Ovary (tissue), 9 donors: ENCODE data around the gene VPS16. TPM values are rescaled to one million over a fixed set of nuclear protein-coding genes. Genes with fewer than 3 reads are reported as not detected.

Source experiments
- DNase-seq, 5 donors: peaks; one replicate each; pipeline ENCODE4 v3.0.0-alpha.2; 2019 to 2020
- H3K27ac ChIP-seq, 2 donors: fragments of 200-600 bp; one replicate each; pipeline versions ENCODE4 v1.5.1 to v1.8.0; 2019 to 2022
- H3K27me3 ChIP-seq: fragments of 200-600 bp; one replicate; pipeline ENCODE4 v1.8.0; 2022
- H3K36me3 ChIP-seq: fragments of 200-600 bp; sonication (generic); one replicate; pipeline ENCODE4 v1.5.1; 2019
- H3K4me1 ChIP-seq: one replicate; pipeline ENCODE4 v1.8.1; 2013; ENCODE audit warnings: mild to moderate bottlenecking, moderate library complexity; ENCODE audit not compliant: insufficient read depth
- H3K4me3 ChIP-seq: fragments of 200-600 bp; sonication (generic); one replicate; pipeline ENCODE4 v1.5.1; 2017
- H3K9me3 ChIP-seq, 2 donors: fragments of 200-600 bp in 1 of 2; sonication (generic) in 1 of 2; one replicate each; pipeline versions ENCODE4 v1.5.1 to v1.8.1; 2013 to 2019; ENCODE audit warnings: mild to moderate bottlenecking in 1 of 2, moderate library complexity in 1 of 2
- EP300 ChIP-seq: sonication (generic); formaldehyde crosslinking; IDR thresholded peaks from one replicate; pipeline ENCODE4 v1.6.1; 2017; ENCODE audit warnings: antibody characterized with exemption
- POLR2A ChIP-seq: fragments of 450-650 bp; IDR thresholded peaks from one replicate; pipeline ENCODE4 v1.6.1; 2017; ENCODE audit warnings: antibody characterized with exemption, mild to moderate bottlenecking, moderate library complexity
- WGBS, 3 donors: extraction: QIAGEN DNeasy Blood & Tissue Kit in 1 of 3; methylation state at CpG; one replicate each; pipeline versions ENCODE4 v1.1.5 to v1.1.7; 2013 to 2017; 5-methylcytosine and 5-hydroxymethylcytosine counted together
- intact Hi-C, 4 donors: fragments of 100-400 bp; cut with DNase I; formaldehyde crosslinking; loops; one replicate each; pipeline versions ENCODE4 v1.11.0 to v1.15.1; 2022 to 2023
- polyA plus RNA-seq, 2 donors: library from polyadenylated mRNA; stranded (reverse); fragments of 200-250 nt in 1 of 2; fragments of 350-450 nt in 1 of 2; fragmentation: Illumina TruSeq in 1 of 2; extraction: RNeasy Lipid Tissue Mini Kit (QIAGEN cat#74804) in 1 of 2; gene quantifications; one replicate each; pipeline ENCODE4 v1.2.3, GENCODE V29; 2013 to 2014
- total RNA-seq, 7 donors: library from RNA; depleted of rRNA in 2 of 7; stranded (reverse); fragments of >200 nt in 2 of 7; fragmentation: NEBNext Ultra II Directional in 3 of 7; extraction: Animal tissue kit (Norgen Biotek cat#: 25700) in 3 of 7; gene quantifications; one replicate each; pipeline versions ENCODE4 v1.1.0 to v1.2.4, GENCODE V29; 2016 to 2023
- TF ChIP-seq, protein P1 (sequence below), 3 donors: fragments of 450-650 bp in 2 of 3; fragments of 200-600 bp in 1 of 3; IDR thresholded peaks; one replicate each; pipeline versions ENCODE4 v1.5.1 to v1.8.0; 2016 to 2022; ENCODE audit warnings: antibody characterized with exemption in 3 of 3, mild to moderate bottlenecking in 1 of 3
- donor health status: DM: no; HTN: no; CAD: no; lungs with moderate emphysema.
- donor health status: DM: no; HTN: no; CAD: no.
- donor health status: Bipolar disorder and iron deficiency.
- donor health status: DM: yes; HTN: yes; CAD: no.
- donor health status: DM: no; HTN: no; CAD: no.
- donor health status: DM: yes; HTN: yes; CAD: no.

VPS16 gene
- total and polyA plus RNA-seq, 9 donors = 15.6 to 44.1 (median 31.0) TPM

DNA sequence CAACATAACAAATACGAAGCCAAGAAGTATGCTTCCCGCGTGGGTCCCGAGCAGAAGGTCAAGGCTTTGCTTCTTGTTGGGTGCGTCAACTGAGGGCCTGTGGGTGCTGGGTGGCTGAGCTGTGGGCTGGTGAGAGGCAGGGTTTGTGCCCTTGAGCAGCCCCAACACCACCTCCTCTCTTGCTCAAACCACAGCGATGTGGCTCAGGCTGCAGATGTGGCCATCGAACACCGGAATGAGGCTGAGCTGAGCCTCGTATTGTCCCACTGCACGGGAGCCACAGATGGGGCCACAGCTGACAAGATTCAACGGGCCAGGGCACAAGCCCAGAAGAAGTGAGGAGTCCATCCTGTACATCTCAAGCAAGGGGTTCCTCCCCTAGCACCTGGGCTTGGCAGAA lies 25.7 kb downstream of the VPS16 start:
- no peaks in the 10 kb centered on the region for H3K9me3 ChIP-seq
- no peaks in the 10 kb centered on the region for H3K36me3 ChIP-seq
- H3K4me1 ChIP-seq = no peaks in the 10 kb centered on the region
- no peaks in the 10 kb centered on the region for H3K27me3 ChIP-seq
- no peak for DNase-seq
- intact Hi-C loops = no loop called here
- TF ChIP-seq, protein P1, sequence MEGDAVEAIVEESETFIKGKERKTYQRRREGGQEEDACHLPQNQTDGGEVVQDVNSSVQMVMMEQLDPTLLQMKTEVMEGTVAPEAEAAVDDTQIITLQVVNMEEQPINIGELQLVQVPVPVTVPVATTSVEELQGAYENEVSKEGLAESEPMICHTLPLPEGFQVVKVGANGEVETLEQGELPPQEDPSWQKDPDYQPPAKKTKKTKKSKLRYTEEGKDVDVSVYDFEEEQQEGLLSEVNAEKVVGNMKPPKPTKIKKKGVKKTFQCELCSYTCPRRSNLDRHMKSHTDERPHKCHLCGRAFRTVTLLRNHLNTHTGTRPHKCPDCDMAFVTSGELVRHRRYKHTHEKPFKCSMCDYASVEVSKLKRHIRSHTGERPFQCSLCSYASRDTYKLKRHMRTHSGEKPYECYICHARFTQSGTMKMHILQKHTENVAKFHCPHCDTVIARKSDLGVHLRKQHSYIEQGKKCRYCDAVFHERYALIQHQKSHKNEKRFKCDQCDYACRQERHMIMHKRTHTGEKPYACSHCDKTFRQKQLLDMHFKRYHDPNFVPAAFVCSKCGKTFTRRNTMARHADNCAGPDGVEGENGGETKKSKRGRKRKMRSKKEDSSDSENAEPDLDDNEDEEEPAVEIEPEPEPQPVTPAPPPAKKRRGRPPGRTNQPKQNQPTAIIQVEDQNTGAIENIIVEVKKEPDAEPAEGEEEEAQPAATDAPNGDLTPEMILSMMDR (IDR thresholded peaks at IDR 0.05) = no peak
- WGBS, 3 donors = 79 to 90% (median 82%) methylated on average over 11 of the region's 11 CpGs
- H3K27ac ChIP-seq = no peak overlapping the region
- H3K4me3 ChIP-seq = no peak overlapping the region

DNA sequence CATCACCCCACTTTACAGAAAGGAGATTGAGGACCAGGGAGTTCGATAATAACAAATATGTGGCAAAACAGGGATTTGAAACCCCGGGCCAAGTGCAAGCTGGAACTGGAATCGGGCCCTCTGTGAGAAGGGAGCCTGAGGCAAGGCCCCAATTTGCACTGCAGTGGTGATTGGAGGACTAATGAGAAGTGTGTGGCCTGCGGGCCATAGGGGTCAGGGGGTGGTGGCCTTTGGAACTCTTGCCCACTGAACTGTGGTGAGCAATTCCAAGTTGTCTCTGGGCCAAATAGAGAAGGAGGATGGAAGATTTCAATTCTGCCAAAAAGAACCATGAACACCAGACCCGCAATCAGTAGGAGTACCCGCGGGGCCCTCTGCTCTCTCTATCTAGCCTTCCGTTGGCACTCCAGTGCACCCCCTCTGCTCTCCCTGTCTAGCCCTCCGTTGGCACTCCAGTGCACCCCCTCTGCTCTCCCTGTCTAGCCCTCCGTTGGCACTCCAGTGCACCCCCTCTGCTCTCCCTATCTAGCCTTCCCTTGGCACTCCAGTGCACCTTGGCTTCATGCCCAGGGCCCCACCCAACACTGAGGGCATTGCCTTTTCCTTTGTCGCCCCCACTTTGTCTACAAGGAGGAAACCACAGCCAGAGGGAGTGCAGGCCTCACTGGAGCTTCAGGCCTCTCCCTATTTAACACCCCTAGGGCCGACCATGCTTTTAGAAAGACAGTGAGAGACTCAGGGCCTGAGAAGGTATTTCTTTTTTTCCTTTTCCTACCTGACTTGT lies 26.7 kb downstream of the VPS16 start:
- Histone ChIP-seq H3K4me1 (peaks cover 3% of the 10 kb centered on the region), H3K36me3 (no peaks in the 10 kb centered on the region), H3K27me3 (no peaks in the 10 kb centered on the region), H3K27ac (no peak overlapping the region), H3K4me3 (no peak overlapping the region), H3K9me3 (no peaks in the 10 kb centered on the region)
- WGBS, 3 donors = 80 to 86% (median 82%) methylated on average over 12 of the region's 12 CpGs
- intact Hi-C loops = no loop called here
- no peak for DNase-seq
- TF ChIP-seq, protein P1 (IDR thresholded peaks at IDR 0.05) = no peak
- TF ChIP-seq EP300 (no peak), POLR2A (no peak)

GRCh38 chr20:2869381-2869780 lies 28.8 kb downstream of the VPS16 start:
- DNase-seq = no peak
- Histone ChIP-seq H3K4me1 (peaks cover 5% of the 10 kb centered on the region), H3K27ac (no peak overlapping the region), H3K4me3 (no peak overlapping the region), H3K9me3 (no peaks in the 10 kb centered on the region), H3K27me3 (no peaks in the 10 kb centered on the region), H3K36me3 (no peaks in the 10 kb centered on the region)
- 84 to 93% (median 89%) methylated on average over 3 of the region's 3 CpGs for WGBS, 3 donors
- no peak for TF ChIP-seq POLR2A
- TF ChIP-seq, protein P1 (IDR thresholded peaks at IDR 0.05) = no peak
- TF ChIP-seq EP300 = no peak
- intact Hi-C loops = no loop called here

DNA sequence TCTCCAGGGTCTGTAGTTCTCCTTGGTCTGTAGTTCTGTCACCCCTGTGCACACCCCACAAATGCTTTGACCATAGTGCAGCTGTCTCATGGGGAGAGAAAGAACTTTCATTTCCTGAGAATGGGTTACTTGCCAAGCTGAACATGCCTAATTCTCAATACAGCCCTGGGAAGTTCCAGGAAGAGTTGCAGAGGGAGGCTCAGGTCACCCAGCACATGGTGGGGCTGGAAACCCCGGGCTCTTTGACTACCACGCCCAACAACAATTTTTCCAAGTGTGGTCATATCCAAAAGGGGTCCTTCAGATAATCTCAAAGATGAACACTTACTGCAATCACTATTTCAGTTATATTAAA lies 30.5 kb downstream of the VPS16 start:
- 25 to 31% (median 26%) methylated on average over 2 of the region's 2 CpGs for WGBS, 3 donors
- Histone ChIP-seq H3K4me1 (peaks cover 5% of the 10 kb centered on the region), H3K27ac (no peak overlapping the region), H3K27me3 (no peaks in the 10 kb centered on the region), H3K4me3 (no peak overlapping the region), H3K9me3 (no peaks in the 10 kb centered on the region), H3K36me3 (no peaks in the 10 kb centered on the region)
- TF ChIP-seq POLR2A (no peak), EP300 (no peak)
- TF ChIP-seq, protein P1 (IDR thresholded peaks at IDR 0.05) = no peak
- no peak for DNase-seq
- intact Hi-C loops = no loop called here
